Cardiac ventricle fibroblast (primary cell): ENCODE data around the gene CDC20B. TPM values are rescaled to one million over a fixed set of nuclear protein-coding genes. Genes with fewer than 3 reads are reported as not detected.

ENCODE experiments used
- total RNA-seq: library from RNA; depleted of rRNA; stranded (reverse); fragments of >200 nt; gene quantifications from 2 replicates; pipeline ENCODE4 v1.2.3, GENCODE V29; 2015

CDC20B gene, protein sequence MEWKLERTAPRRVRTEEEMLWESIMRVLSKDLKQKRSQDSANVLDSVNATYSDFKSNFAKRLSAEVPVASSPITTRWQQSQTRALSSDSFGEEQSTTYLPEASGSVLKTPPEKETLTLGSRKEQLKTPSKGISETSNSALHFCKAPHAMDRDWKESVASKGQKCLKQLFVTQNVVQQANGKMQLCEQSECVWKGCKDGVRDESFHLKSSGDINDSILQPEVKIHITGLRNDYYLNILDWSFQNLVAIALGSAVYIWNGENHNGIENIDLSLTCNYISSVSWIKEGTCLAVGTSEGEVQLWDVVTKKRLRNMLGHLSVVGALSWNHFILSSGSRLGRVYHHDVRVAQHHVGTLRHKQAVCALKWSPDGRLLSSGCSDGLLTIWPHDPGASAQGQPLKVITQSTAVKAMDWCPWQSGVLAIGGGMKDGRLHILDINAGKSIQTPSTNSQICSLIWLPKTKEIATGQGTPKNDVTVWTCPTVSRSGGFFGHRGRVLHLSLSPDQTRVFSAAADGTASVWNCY
- not detected in 2 replicates for total RNA-seq

DNA sequence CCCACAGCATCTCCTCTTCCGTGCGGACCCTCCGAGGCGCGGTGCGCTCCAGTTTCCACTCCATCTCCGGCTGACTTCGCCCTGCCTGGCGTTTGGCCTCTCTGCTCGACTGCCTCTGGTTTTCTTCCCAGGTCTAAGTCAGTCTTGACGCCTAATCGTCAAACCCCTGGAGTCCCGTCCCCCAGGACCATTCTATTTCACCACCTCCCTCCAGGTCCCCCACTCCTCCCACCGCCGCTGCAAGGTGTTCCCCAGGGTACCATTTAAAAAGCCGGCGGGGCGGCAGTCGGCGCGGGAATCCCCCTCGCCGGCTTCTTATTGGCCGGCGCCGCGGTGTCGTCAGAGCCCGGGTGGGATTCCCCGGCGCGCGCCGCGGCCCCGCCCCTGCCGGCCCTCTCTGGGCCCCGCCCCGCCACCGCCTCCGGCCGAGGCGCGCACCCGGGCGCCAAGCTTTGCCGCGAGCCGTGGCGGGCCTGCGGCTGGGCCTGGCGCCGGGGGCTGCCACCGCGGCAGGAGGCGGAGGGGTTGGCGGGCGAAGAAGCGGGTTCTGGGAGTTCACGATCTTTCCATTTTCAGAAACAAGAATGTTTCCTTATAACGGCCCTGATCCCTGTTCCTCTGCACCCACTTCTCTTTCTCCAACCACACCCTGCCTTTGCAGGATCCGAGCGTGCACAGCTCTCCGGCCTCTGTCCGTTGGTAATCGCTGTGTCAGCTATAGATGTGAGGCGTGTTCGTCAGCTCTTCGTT lies at the start of gene CDC20B:
Gene CDC20B (minus strand): TSS at position 241 of the 750 bp plus-strand sequence. CDS start 177 bp downstream, at position 64.

DNA sequence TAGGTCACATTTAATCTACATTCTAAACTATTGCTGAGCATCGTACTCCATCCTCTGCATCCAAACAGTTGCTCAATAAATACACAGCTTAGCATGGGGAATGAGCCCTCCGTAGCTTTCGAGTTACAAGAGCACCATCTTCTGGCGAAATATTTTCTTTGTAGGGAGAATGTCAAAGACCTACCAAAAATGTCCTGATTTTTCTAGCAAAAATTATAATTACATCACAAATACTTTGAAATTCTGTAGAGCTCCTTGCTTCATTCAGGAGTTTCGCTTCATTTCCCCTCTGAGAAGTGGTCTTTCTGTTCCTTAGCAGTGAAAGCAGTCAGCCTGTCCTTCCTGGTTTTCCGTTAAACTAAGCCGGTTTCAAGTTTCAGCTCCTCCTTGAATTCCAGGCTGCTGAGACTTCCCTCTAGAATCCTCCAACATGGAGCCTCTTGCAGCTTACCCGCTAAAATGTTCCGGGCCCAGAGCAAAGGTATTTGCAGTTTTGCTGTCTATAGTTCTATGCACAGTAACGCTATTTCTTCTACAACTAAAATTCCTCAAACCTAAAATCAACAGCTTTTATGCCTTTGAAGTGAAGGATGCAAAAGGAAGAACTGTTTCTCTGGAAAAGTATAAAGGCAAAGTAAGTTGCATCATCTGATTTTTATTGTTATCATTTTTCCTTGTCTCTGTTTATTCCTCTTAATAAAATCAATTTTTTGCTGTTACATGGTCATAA lies 13.0 kb downstream of the CDC20B start, which contains the start of gene GPX8:
Gene GPX8 (plus strand): TSS at position 409 of the 730 bp plus-strand sequence. CDS start 22 bp downstream, at position 431.

DNA sequence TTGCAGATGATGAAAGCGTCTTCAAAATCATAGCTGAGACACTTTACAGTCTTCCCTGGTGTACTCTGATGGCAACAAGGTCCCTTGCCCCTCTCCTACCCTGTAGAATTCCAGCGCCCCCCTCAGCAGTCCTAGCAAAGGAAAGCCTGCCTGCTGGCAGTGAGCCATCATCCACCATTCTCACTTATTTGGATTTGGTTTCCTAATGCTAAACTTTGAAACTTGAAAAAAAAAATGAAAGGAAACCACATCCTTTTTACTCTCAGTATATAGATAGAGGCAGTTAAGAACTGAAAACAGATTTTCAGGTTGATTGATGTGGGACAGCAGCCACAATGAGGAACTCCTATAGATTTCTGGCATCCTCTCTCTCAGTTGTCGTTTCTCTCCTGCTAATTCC lies 70.6 kb downstream of the CDC20B start, which contains the start of gene GZMA:
Gene GZMA (plus strand): TSS at position 299 of the 400 bp plus-strand sequence. CDS start 37 bp downstream, at position 336.

Other genes starting within 250 kb of the CDC20B start
- 0.25 and 1.1 TPM in 2 replicates for gene ESM1, start 187.6 kb downstream of the CDC20B start, total RNA-seq
- gene GZMK, start 148.9 kb downstream of the CDC20B start, total RNA-seq, result not detected in 2 replicates
- not detected in 2 replicates for gene GZMA, start 70.5 kb downstream of the CDC20B start, total RNA-seq
- gene GPX8, start 13.0 kb downstream of the CDC20B start, total RNA-seq, result 108 and 132 TPM in 2 replicates
- not detected in 2 replicates for gene MCIDAS, start 54.1 kb upstream of the CDC20B start, total RNA-seq
- 0.10 and 0.25 TPM in 2 replicates for gene CCNO, start 60.4 kb upstream of the CDC20B start, total RNA-seq
- gene DHX29, start 134.5 kb upstream of the CDC20B start, total RNA-seq, result 23.1 and 26.9 TPM in 2 replicates
- 51.0 and 61.2 TPM in 2 replicates for gene MTREX, start 134.8 kb upstream of the CDC20B start, total RNA-seq